HEK293 (cell line): ENCODE measurements around the gene ZFAND5.

ENCODE experiments used
- CTCF ChIA-PET: fragments of 350-600 bp; formaldehyde crosslinking; extraction: SDS; loops from one replicate; lab custom pipeline; 2021; ENCODE audit warnings: antibody characterized with exemption; lab: Yijun Ruan, JAX
- POLR2A ChIA-PET: fragments of 300-600 bp; formaldehyde crosslinking; extraction: SDS; loops from one replicate; lab custom pipeline; 2020; ENCODE audit warnings: antibody characterized with exemption, inconsistent platforms; lab: Yijun Ruan, JAX
- H3K27ac ChIP-seq: fragments of 200-500 bp; sonication (Bioruptor generic); 2 replicates; pipeline ENCODE4 v1.5.1; 2014; ENCODE audit warnings: low read depth, low read length, control low read depth, inconsistent platforms; ENCODE audit errors: extremely low read depth
- H3K36me3 ChIP-seq, 2 experiments: fragments of 200-500 bp in 1 of 2; sonication (Bioruptor generic) in 1 of 2; 1 replicate in 1 of 2; 2 replicates in 1 of 2; pipeline ENCODE4 v1.5.1; 2014 to 2017; ENCODE audit warnings: inconsistent platforms in 2 of 2, low read length in 2 of 2; ENCODE audit not compliant: control insufficient read depth in 2 of 2, insufficient read depth in 1 of 2
- H3K4me1 ChIP-seq: fragments of 200-500 bp; sonication (Bioruptor generic); 2 replicates; pipeline ENCODE4 v1.5.1; 2014; ENCODE audit warnings: mild to moderate bottlenecking, low read length, inconsistent platforms; ENCODE audit not compliant: control insufficient read depth, insufficient read depth
- H3K4me3 ChIP-seq: 2 replicates; pipeline ENCODE4 v1.5.1; 2011; ENCODE audit warnings: low read depth, mild to moderate bottlenecking, control low read depth, low read length, moderate library complexity
- H3K9me3 ChIP-seq: fragments of 200-500 bp; sonication (Bioruptor generic); 2 replicates; pipeline ENCODE4 v1.5.1; 2014; ENCODE audit warnings: low read depth, low read length, inconsistent platforms; ENCODE audit not compliant: control insufficient read depth, insufficient read depth
- EGR2 ChIP-seq: fragments of 450-650 bp; formaldehyde crosslinking; IDR thresholded peaks from 2 replicates; pipeline ENCODE4 v1.5.1; 2016; ENCODE audit warnings: low read depth, missing biosample characterization, missing genetic modification characterization
- FEZF1 ChIP-seq: fragments of 450-650 bp; formaldehyde crosslinking; IDR thresholded peaks from 2 replicates; pipeline ENCODE4 v1.5.1; 2016; ENCODE audit warnings: missing biosample characterization, missing genetic modification characterization
- GFI1B ChIP-seq: fragments of 450-650 bp; formaldehyde crosslinking; IDR thresholded peaks from 2 replicates; pipeline ENCODE4 v1.5.1; 2016; ENCODE audit warnings: missing biosample characterization, missing genetic modification characterization
- GLI2 ChIP-seq: fragments of 450-650 bp; formaldehyde crosslinking; IDR thresholded peaks from 2 replicates; pipeline ENCODE4; 2017; ENCODE audit warnings: missing biosample characterization, missing genetic modification characterization, low read depth, borderline replicate concordance
- GLI4 ChIP-seq: fragments of 450-650 bp; formaldehyde crosslinking; IDR thresholded peaks from 2 replicates; pipeline ENCODE4 v1.5.1; 2016; ENCODE audit warnings: missing biosample characterization, missing genetic modification characterization
- KLF7 ChIP-seq: fragments of 450-650 bp; formaldehyde crosslinking; IDR thresholded peaks from 2 replicates; pipeline ENCODE4 v1.5.1; 2016; ENCODE audit warnings: missing biosample characterization, missing genetic modification characterization, borderline replicate concordance
- KLF8 ChIP-seq: fragments of 450-650 bp; formaldehyde crosslinking; IDR thresholded peaks from 2 replicates; pipeline ENCODE4 v1.5.1; 2016; ENCODE audit warnings: missing biosample characterization, missing genetic modification characterization
- RBAK ChIP-seq: fragments of 450-650 bp; formaldehyde crosslinking; IDR thresholded peaks from 2 replicates; pipeline ENCODE4 v1.5.1; 2016; ENCODE audit warnings: missing biosample characterization, missing genetic modification characterization
- SCRT2 ChIP-seq: fragments of 450-650 bp; formaldehyde crosslinking; IDR thresholded peaks from 2 replicates; pipeline ENCODE4 v1.5.1; 2016; ENCODE audit warnings: missing biosample characterization, missing genetic modification characterization
- ZBTB20 ChIP-seq: fragments of 450-650 bp; formaldehyde crosslinking; IDR thresholded peaks from 2 replicates; pipeline ENCODE4 v1.5.1; 2016; ENCODE audit warnings: missing biosample characterization, missing genetic modification characterization
- ZBTB8A ChIP-seq: fragments of 450-650 bp; formaldehyde crosslinking; IDR thresholded peaks from 2 replicates; pipeline ENCODE4 v1.5.1; 2016; ENCODE audit warnings: missing biosample characterization, missing genetic modification characterization
- ZNF16 ChIP-seq: fragments of 450-650 bp; formaldehyde crosslinking; IDR thresholded peaks from 2 replicates; pipeline ENCODE4 v1.5.1; 2016; ENCODE audit warnings: low read depth, missing biosample characterization, missing genetic modification characterization
- ZNF23 ChIP-seq: fragments of 450-650 bp; formaldehyde crosslinking; IDR thresholded peaks from 2 replicates; pipeline ENCODE4 v1.5.1; 2016; ENCODE audit warnings: missing biosample characterization, missing genetic modification characterization, borderline replicate concordance
- ZNF341 ChIP-seq: fragments of 450-650 bp; formaldehyde crosslinking; IDR thresholded peaks from 2 replicates; pipeline ENCODE4; 2016; ENCODE audit warnings: low read depth, missing biosample characterization, missing genetic modification characterization
- ZNF354C ChIP-seq: fragments of 450-650 bp; formaldehyde crosslinking; IDR thresholded peaks from 2 replicates; pipeline ENCODE4 v1.5.1; 2016; ENCODE audit warnings: missing biosample characterization, missing genetic modification characterization, low read depth, borderline replicate concordance
- ZNF416 ChIP-seq: fragments of 450-650 bp; formaldehyde crosslinking; IDR thresholded peaks from 2 replicates; pipeline ENCODE4 v1.5.1; 2016; ENCODE audit warnings: missing biosample characterization, missing genetic modification characterization
- ZNF555 ChIP-seq: fragments of 450-650 bp; formaldehyde crosslinking; conservative IDR thresholded peaks from 2 replicates; pipeline ENCODE4 v1.5.1; 2017; ENCODE audit warnings: missing biosample characterization, mild to moderate bottlenecking, missing genetic modification characterization, inconsistent platforms
- ZNF596 ChIP-seq: fragments of 450-650 bp; IDR thresholded peaks from 2 replicates; pipeline ENCODE4 v1.5.0; 2018; ENCODE audit warnings: missing biosample characterization, mild to moderate bottlenecking, missing genetic modification characterization, moderate library complexity
- ZNF670 ChIP-seq: fragments of 450-650 bp; formaldehyde crosslinking; IDR thresholded peaks from 2 replicates; pipeline ENCODE4 v1.5.1; 2016; ENCODE audit warnings: missing biosample characterization, missing genetic modification characterization, low read depth
- TF ChIP-seq, protein P1 (sequence below): fragments of 450-650 bp; formaldehyde crosslinking; IDR thresholded peaks from 2 replicates; pipeline ENCODE4 v1.5.1; 2017; ENCODE audit warnings: missing biosample characterization, missing genetic modification characterization
- TF ChIP-seq, protein P2 (sequence below): fragments of 450-650 bp; formaldehyde crosslinking; IDR thresholded peaks from 2 replicates; pipeline ENCODE4 v1.5.0; 2017; ENCODE audit warnings: missing biosample characterization, missing genetic modification characterization, borderline replicate concordance
- TF ChIP-seq, protein P3 (sequence below): fragments of 450-650 bp; formaldehyde crosslinking; IDR thresholded peaks from 2 replicates; pipeline ENCODE4 v1.5.1; 2016; ENCODE audit warnings: missing biosample characterization, missing genetic modification characterization, borderline replicate concordance
- TF ChIP-seq, protein P4 (sequence below): fragments of 450-650 bp; formaldehyde crosslinking; conservative IDR thresholded peaks from 2 replicates; pipeline ENCODE4 v1.5.1; 2016; ENCODE audit warnings: low read depth, missing biosample characterization, missing genetic modification characterization

Gene ZFAND5

GRCh38 chr9:72322259-72322658, 42.7 kb downstream of the ZFAND5 start (continued):
- TF ChIP-seq ZNF596 (tag by site-specific recombination) = no peak
- TF ChIP-seq ZNF23 (tag by site-specific recombination) = no peak
- TF ChIP-seq, protein P1, sequence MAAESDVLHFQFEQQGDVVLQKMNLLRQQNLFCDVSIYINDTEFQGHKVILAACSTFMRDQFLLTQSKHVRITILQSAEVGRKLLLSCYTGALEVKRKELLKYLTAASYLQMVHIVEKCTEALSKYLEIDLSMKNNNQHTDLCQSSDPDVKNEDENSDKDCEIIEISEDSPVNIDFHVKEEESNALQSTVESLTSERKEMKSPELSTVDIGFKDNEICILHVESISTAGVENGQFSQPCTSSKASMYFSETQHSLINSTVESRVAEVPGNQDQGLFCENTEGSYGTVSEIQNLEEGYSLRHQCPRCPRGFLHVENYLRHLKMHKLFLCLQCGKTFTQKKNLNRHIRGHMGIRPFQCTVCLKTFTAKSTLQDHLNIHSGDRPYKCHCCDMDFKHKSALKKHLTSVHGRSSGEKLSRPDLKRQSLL (tag by site-specific recombination) = no peak
- TF ChIP-seq, all 188 proteins: peak for 0

- no peak overlapping the region for H3K4me3 ChIP-seq
- POLR2A ChIA-PET = interaction anchor here (1.2 to 1.6 kb wide), 3 partner anchors 9 to 50 kb away, joined by 3 to 9 read pairs (median 3); partner anchors contain the start of gene ZFAND5
- H3K4me1 ChIP-seq = peaks cover 14% of the 10 kb centered on the region
- H3K9me3 ChIP-seq = no peaks in the 10 kb centered on the region
- peak overlapping the region; percentile 21 for H3K27ac ChIP-seq
- H3K36me3 ChIP-seq = no peaks in the 10 kb centered on the region
- CTCF ChIA-PET = interaction anchor here (0.6 to 2.0 kb wide), 11 partner anchors 18 to 765 kb away, joined by 3 to 8 read pairs (median 3); no protein-coding TSS in a partner anchor
- TF ChIP-seq ZNF341 (tag by site-specific recombination) (peak; percentile 64), FEZF1 (tag by site-specific recombination) (peak; percentile 85), KLF8 (tag by site-specific recombination) (no peak), ZNF555 (no peak), GFI1B (tag by site-specific recombination) (peak; percentile 86), GLI2 (tag by site-specific recombination) (no peak), ZBTB20 (tag by site-specific recombination) (0 out of 2 replicates have a peak, but pooled peaks have one; percentile 37), EGR2 (tag by site-specific recombination) (no peak), ZBTB8A (tag by site-specific recombination) (peak; percentile 12; the same call in 1 of the 2 replicates), SCRT2 (tag by site-specific recombination) (peak; percentile 89), ZNF16 (tag by site-specific recombination) (no peak), KLF7 (no peak), ZNF416 (tag by site-specific recombination) (no peak), RBAK (tag by site-specific recombination) (no peak), ZNF670 (tag by site-specific recombination) (no peak), ZNF354C (tag by site-specific recombination) (no peak), GLI4 (tag by site-specific recombination) (no peak)
- TF ChIP-seq, protein P2, sequence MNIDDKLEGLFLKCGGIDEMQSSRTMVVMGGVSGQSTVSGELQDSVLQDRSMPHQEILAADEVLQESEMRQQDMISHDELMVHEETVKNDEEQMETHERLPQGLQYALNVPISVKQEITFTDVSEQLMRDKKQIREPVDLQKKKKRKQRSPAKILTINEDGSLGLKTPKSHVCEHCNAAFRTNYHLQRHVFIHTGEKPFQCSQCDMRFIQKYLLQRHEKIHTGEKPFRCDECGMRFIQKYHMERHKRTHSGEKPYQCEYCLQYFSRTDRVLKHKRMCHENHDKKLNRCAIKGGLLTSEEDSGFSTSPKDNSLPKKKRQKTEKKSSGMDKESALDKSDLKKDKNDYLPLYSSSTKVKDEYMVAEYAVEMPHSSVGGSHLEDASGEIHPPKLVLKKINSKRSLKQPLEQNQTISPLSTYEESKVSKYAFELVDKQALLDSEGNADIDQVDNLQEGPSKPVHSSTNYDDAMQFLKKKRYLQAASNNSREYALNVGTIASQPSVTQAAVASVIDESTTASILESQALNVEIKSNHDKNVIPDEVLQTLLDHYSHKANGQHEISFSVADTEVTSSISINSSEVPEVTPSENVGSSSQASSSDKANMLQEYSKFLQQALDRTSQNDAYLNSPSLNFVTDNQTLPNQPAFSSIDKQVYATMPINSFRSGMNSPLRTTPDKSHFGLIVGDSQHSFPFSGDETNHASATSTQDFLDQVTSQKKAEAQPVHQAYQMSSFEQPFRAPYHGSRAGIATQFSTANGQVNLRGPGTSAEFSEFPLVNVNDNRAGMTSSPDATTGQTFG (tag by site-specific recombination) = no peak
- TF ChIP-seq, protein P3, sequence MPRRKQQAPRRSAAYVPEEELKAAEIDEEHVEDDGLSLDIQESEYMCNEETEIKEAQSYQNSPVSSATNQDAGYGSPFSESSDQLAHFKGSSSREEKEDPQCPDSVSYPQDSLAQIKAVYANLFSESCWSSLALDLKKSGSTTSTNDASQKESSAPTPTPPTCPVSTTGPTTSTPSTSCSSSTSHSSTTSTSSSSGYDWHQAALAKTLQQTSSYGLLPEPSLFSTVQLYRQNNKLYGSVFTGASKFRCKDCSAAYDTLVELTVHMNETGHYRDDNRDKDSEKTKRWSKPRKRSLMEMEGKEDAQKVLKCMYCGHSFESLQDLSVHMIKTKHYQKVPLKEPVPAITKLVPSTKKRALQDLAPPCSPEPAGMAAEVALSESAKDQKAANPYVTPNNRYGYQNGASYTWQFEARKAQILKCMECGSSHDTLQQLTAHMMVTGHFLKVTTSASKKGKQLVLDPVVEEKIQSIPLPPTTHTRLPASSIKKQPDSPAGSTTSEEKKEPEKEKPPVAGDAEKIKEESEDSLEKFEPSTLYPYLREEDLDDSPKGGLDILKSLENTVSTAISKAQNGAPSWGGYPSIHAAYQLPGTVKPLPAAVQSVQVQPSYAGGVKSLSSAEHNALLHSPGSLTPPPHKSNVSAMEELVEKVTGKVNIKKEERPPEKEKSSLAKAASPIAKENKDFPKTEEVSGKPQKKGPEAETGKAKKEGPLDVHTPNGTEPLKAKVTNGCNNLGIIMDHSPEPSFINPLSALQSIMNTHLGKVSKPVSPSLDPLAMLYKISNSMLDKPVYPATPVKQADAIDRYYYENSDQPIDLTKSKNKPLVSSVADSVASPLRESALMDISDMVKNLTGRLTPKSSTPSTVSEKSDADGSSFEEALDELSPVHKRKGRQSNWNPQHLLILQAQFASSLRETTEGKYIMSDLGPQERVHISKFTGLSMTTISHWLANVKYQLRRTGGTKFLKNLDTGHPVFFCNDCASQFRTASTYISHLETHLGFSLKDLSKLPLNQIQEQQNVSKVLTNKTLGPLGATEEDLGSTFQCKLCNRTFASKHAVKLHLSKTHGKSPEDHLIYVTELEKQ (tag by site-specific recombination) = no peak
- TF ChIP-seq, protein P4, sequence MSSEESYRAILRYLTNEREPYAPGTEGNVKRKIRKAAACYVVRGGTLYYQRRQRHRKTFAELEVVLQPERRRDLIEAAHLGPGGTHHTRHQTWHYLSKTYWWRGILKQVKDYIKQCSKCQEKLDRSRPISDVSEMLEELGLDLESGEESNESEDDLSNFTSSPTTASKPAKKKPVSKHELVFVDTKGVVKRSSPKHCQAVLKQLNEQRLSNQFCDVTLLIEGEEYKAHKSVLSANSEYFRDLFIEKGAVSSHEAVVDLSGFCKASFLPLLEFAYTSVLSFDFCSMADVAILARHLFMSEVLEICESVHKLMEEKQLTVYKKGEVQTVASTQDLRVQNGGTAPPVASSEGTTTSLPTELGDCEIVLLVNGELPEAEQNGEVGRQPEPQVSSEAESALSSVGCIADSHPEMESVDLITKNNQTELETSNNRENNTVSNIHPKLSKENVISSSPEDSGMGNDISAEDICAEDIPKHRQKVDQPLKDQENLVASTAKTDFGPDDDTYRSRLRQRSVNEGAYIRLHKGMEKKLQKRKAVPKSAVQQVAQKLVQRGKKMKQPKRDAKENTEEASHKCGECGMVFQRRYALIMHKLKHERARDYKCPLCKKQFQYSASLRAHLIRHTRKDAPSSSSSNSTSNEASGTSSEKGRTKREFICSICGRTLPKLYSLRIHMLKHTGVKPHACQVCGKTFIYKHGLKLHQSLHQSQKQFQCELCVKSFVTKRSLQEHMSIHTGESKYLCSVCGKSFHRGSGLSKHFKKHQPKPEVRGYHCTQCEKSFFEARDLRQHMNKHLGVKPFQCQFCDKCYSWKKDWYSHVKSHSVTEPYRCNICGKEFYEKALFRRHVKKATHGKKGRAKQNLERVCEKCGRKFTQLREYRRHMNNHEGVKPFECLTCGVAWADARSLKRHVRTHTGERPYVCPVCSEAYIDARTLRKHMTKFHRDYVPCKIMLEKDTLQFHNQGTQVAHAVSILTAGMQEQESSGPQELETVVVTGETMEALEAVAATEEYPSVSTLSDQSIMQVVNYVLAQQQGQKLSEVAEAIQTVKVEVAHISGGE (tag by site-specific recombination) = no peak
- TF ChIP-seq, protein P1 (tag by site-specific recombination) = peak; percentile 68; the same call in 1 of the 2 replicates
These were observed 49.3 kb downstream of the ZFAND5 start for GRCh38 chr9:72315510-72316311.
